H1 (cell line): Measurements from ENCODE around the gene PTS. TPM values are rescaled to one million over a fixed set of nuclear protein-coding genes. Genes with fewer than 3 reads are reported as not detected.

Source experiments
- CTCF ChIA-PET: fragments of 300-600 bp; sonication (Branson Sonifier 250); formaldehyde crosslinking; loops from one replicate; lab custom pipeline; 2021; ENCODE audit not compliant: partially characterized antibody; lab: Charles Lee
- POLR2A ChIA-PET: fragments of 300-600 bp; sonication (Branson Sonifier 250); formaldehyde crosslinking; loops from one replicate; lab custom pipeline; 2021; ENCODE audit warnings: inconsistent platforms; ENCODE audit not compliant: partially characterized antibody; lab: Charles Lee
- DNase-seq, 2 experiments: peaks; one replicate each; pipeline versions ENCODE4 v3.0.0 to v3.0.0-alpha.2; 2010 to 2022; ENCODE audit warnings: low spot score in 2 of 2, low read depth in 1 of 2, mixed read lengths in 1 of 2
- FAIRE-seq: peaks from 2 replicates; lab custom pipeline; 2011; peaks lifted over from hg19 to GRCh38; lab: Jason Lieb, UNC
- H2AFZ ChIP-seq: 2 replicates; pipeline ENCODE4 v1.8.1; 2012; ENCODE audit warnings: low read length, inconsistent platforms
- H2AK5ac ChIP-seq: 2 replicates; pipeline ENCODE4 v1.6.1; 2013; ENCODE audit warnings: low read depth, low read length
- H2BK120ac ChIP-seq: replicated peaks from 2 replicates; pipeline ENCODE3; 2013; ENCODE audit warnings: low read depth, low read length, inconsistent platforms
- H2BK12ac ChIP-seq: 2 replicates; pipeline ENCODE4 v1.6.1; 2013; ENCODE audit warnings: low read depth, low read length
- H2BK15ac ChIP-seq: 2 replicates; pipeline ENCODE4 v1.6.1; 2013; ENCODE audit warnings: low read length
- H2BK20ac ChIP-seq: 2 replicates; pipeline ENCODE4 v1.6.1; 2013; ENCODE audit warnings: low read length
- H2BK5ac ChIP-seq: 2 replicates; pipeline ENCODE4 v1.6.1; 2013; ENCODE audit warnings: low read depth, low read length
- H3K14ac ChIP-seq: 2 replicates; pipeline ENCODE4 v1.6.1; 2013; ENCODE audit warnings: inconsistent platforms; ENCODE audit not compliant: insufficient read length
- H3K18ac ChIP-seq: 2 replicates; pipeline ENCODE4 v1.6.1; 2013; ENCODE audit warnings: low read length; ENCODE audit errors: extremely low read depth
- H3K23ac ChIP-seq: 2 replicates; pipeline ENCODE4 v1.6.1; 2013; ENCODE audit warnings: inconsistent platforms; ENCODE audit not compliant: insufficient read length
- H3K23me2 ChIP-seq: 2 replicates; pipeline ENCODE4 v1.6.1; 2013; ENCODE audit warnings: low read depth, low read length
- H3K27ac ChIP-seq: 2 replicates; pipeline ENCODE4 v1.6.1; 2011; ENCODE audit warnings: low read depth, low read length, inconsistent platforms
- H3K27me3 ChIP-seq, 4 experiments: replicated peaks in 1 of 4; 1 replicate in 1 of 4; 2 replicates in 3 of 4; pipeline versions ENCODE4 v1.6.1 to v1.8.1; 2011 to 2013; ENCODE audit warnings: low read length in 3 of 4, mild to moderate bottlenecking in 3 of 4, inconsistent platforms in 2 of 4, mixed read lengths in 2 of 4, moderate library complexity in 1 of 4; ENCODE audit not compliant: control insufficient read depth in 3 of 4, insufficient read depth in 3 of 4; ENCODE audit errors: extremely low read depth in 1 of 4
- H3K36me3 ChIP-seq, 4 experiments: 2 replicates each; pipeline versions ENCODE4 v1.6.1 to v1.8.1; 2011 to 2013; ENCODE audit warnings: mild to moderate bottlenecking in 4 of 4, low read length in 3 of 4, moderate library complexity in 2 of 4, control low read depth in 1 of 4, inconsistent platforms in 1 of 4; ENCODE audit not compliant: insufficient read depth in 4 of 4, control insufficient read depth in 2 of 4
- H3K4ac ChIP-seq: replicated peaks from 2 replicates; pipeline ENCODE3; 2013; ENCODE audit warnings: low read length, low read depth, mixed read lengths, inconsistent platforms; ENCODE audit not compliant: insufficient read length
- H3K4me1 ChIP-seq, 4 experiments: replicated peaks in 1 of 4; 1 replicate in 1 of 4; 2 replicates in 3 of 4; pipeline versions ENCODE4 v1.6.1 to v1.8.1; 2011 to 2013; ENCODE audit warnings: low read length in 3 of 4, inconsistent platforms in 2 of 4, mixed read lengths in 1 of 4; ENCODE audit not compliant: insufficient read depth in 4 of 4, control insufficient read depth in 3 of 4
- H3K4me2 ChIP-seq, 2 experiments: 2 replicates each; pipeline versions ENCODE4 v1.6.1 to v1.8.1; 2011 to 2013; ENCODE audit warnings: low read depth in 2 of 2, low read length in 2 of 2, control low read depth in 1 of 2, inconsistent platforms in 1 of 2, mild to moderate bottlenecking in 1 of 2; ENCODE audit not compliant: insufficient read depth in 1 of 2
- H3K4me3 ChIP-seq, 4 experiments: fragments of 200-600, 300-600 bp in 1 of 4; sonication (generic), shearing (Covaris generic), sonication (Bioruptor Twin) in 1 of 4; 2 replicates each; pipeline versions ENCODE4 v1.5.1 to v1.8.1; 2011 to 2016; ENCODE audit warnings: low read length in 4 of 4, low read depth in 3 of 4, control low read depth in 2 of 4, inconsistent platforms in 2 of 4, mild to moderate bottlenecking in 2 of 4, mixed read lengths in 1 of 4, moderate library complexity in 1 of 4; ENCODE audit not compliant: insufficient read depth in 2 of 4; ENCODE audit errors: extremely low read depth in 1 of 4
- H3K56ac ChIP-seq: replicated peaks from 2 replicates; pipeline ENCODE3; 2013; ENCODE audit warnings: low read depth, mild to moderate bottlenecking, mixed read lengths, low read length, inconsistent platforms; ENCODE audit not compliant: insufficient read length
- H3K79me1 ChIP-seq: 2 replicates; pipeline ENCODE4 v1.6.1; 2013; ENCODE audit warnings: low read depth, low read length, control low read depth
- H3K79me2 ChIP-seq, 2 experiments: 2 replicates each; pipeline versions ENCODE4 v1.6.1 to v1.8.1; 2012 to 2013; ENCODE audit warnings: low read length in 2 of 2, mild to moderate bottlenecking in 2 of 2, inconsistent platforms in 1 of 2; ENCODE audit not compliant: insufficient read depth in 2 of 2, control insufficient read depth in 1 of 2
- H3K9ac ChIP-seq, 4 experiments: replicated peaks in 1 of 4; 1 replicate in 1 of 4; 2 replicates in 3 of 4; pipeline versions ENCODE4 v1.6.1 to v1.8.1; 2011 to 2013; ENCODE audit warnings: low read depth in 3 of 4, low read length in 3 of 4, control low read depth in 2 of 4, mild to moderate bottlenecking in 2 of 4, moderate library complexity in 2 of 4, inconsistent platforms in 1 of 4; ENCODE audit errors: extremely low read depth in 1 of 4
- H3K9me3 ChIP-seq, 2 experiments: 2 replicates each; pipeline versions ENCODE4 v1.6.1 to v1.8.1; 2012 to 2013; ENCODE audit warnings: mild to moderate bottlenecking in 2 of 2, moderate library complexity in 2 of 2, control low read depth in 1 of 2, inconsistent platforms in 1 of 2, low read depth in 1 of 2, low read length in 1 of 2, mixed read lengths in 1 of 2; ENCODE audit not compliant: insufficient read depth in 2 of 2
- H4K20me1 ChIP-seq, 2 experiments: replicated peaks in 1 of 2; 2 replicates each; pipeline versions ENCODE3 to v1.8.1; 2011 to 2013; ENCODE audit warnings: inconsistent platforms in 2 of 2, low read length in 2 of 2, mild to moderate bottlenecking in 1 of 2; ENCODE audit not compliant: insufficient read depth in 2 of 2, control insufficient read depth in 1 of 2
- H4K5ac ChIP-seq: 2 replicates; pipeline ENCODE4 v1.6.1; 2013; ENCODE audit warnings: low read length, low read depth, mixed read lengths, inconsistent platforms; ENCODE audit not compliant: insufficient read length
- H4K8ac ChIP-seq: 2 replicates; pipeline ENCODE4 v1.8.0; 2013; ENCODE audit warnings: mild to moderate bottlenecking, moderate library complexity, low read length, inconsistent platforms; ENCODE audit not compliant: insufficient read depth; ENCODE audit errors: extremely low read depth
- H4K91ac ChIP-seq: replicated peaks from 2 replicates; pipeline ENCODE3; 2013; ENCODE audit warnings: low read length, mixed read lengths, inconsistent platforms; ENCODE audit not compliant: insufficient read length
- GTF2F1 ChIP-seq: IDR thresholded peaks from 2 replicates; pipeline ENCODE4 v1.6.1; 2012; ENCODE audit warnings: low read depth, low read length, improper control_type of control experiment, borderline replicate concordance
- KDM1A ChIP-seq: fragments of 200-600, 300-600 bp; sonication (generic); IDR thresholded peaks from 2 replicates; pipeline ENCODE4 v1.7.1; 2016; ENCODE audit warnings: mild to moderate bottlenecking, low read length, borderline replicate concordance
- MAFK ChIP-seq: IDR thresholded peaks from 2 replicates; pipeline ENCODE4 v1.6.1; 2012; ENCODE audit warnings: low read depth, mild to moderate bottlenecking, improper control_type of control experiment, low read length
- RAD21 ChIP-seq, 2 experiments: IDR thresholded peaks in 1 of 2; conservative IDR thresholded peaks in 1 of 2; 2 replicates each; pipeline ENCODE4 v1.6.1; 2011; ENCODE audit warnings: low read depth in 2 of 2, low read length in 2 of 2, improper control_type of control experiment in 1 of 2, inconsistent platforms in 1 of 2, mild to moderate bottlenecking in 1 of 2, moderate library complexity in 1 of 2
- WGBS, 2 experiments: shearing (Covaris generic) in 1 of 2; methylation state at CpG; one replicate each; pipeline versions ENCODE4 v1.1.6 to v1.1.7; 2013 to 2015; ENCODE audit warnings: low lambda C conversion rate in 2 of 2, mixed read lengths in 2 of 2, inconsistent platforms in 1 of 2, low coverage in 1 of 2, missing lambda C conversion rate in 1 of 2; ENCODE audit not compliant: insufficient replicate concordance in 2 of 2, insufficient coverage in 1 of 2, insufficient read length in 1 of 2; ENCODE audit errors: extremely low coverage in 1 of 2, missing lambda C conversion rate in 1 of 2; 5-methylcytosine and 5-hydroxymethylcytosine counted together
- polyA plus RNA-seq, 7 experiments: library from polyadenylated mRNA; depleted of rRNA in 3 of 7; stranded (reverse) in 5 of 7; unstranded in 2 of 7; fragments of >200 nt in 5 of 7; fragments of 200-250 nt in 2 of 7; gene quantifications; 1 replicate in 5 of 7; 2 replicates in 1 of 7; 4 replicates in 1 of 7; pipeline versions ENCODE4 v1.2.1 to v1.2.3, GENCODE V29; 2011 to 2013; ENCODE audit warnings: missing spikeins in 2 of 7, mixed read lengths in 2 of 7
- total RNA-seq: library from RNA; stranded (reverse); fragmentation: NEBNext Ultra II Directional; extraction: Animal tissue kit (Norgen Biotek cat#: 25700); gene quantifications from 2 replicates; pipeline ENCODE4 v1.2.1, GENCODE V29; 2021
- TF ChIP-seq, protein P1 (sequence below): IDR thresholded peaks from 2 replicates; pipeline ENCODE4 v1.6.1; 2011; ENCODE audit warnings: low read depth, mild to moderate bottlenecking, low read length; ENCODE audit not compliant: insufficient read depth

The PTS gene
- total and polyA plus RNA-seq, 2 of the 8 experiments (the other 6 are each of a cell fraction or from before 2014, with no cell fraction given) = 18.3 to 25.9 TPM

DNA sequence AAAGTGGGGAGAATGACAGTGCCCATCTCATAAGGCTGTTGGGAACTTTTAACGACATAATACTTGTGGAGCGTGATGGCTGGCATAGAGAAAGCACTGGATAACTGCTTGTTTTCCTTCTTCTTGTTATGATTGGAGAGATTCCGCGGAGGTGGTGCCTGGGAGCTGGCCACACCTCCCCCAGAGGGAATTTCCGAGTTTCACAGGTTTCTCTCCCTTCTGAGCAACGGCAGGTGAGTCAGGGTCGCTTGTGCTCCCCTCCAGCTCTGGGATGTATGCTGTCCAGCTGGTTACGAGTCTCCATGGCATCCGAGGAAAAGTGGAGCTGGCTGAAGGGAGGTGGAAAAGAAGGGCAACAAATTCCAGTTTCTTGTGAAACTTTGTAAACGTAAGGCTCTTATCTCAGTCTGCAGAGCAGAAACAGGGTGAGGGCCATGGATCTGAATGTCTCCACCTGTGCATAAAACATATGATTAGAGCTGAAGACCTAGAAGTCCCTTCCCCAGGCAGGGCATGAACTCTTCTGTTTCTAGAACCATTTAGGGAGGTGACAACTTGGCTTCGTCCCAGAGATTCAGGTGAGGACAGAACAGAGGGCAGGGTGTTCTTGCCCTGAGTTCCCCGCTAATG, 44.4 kb downstream of the PTS start:
- CTCF ChIA-PET = interaction anchor here (1.0 to 2.8 kb wide), 4 partner anchors 10 to 51 kb away, joined by 4 to 26 read pairs (median 5); no protein-coding TSS in a partner anchor
- no peak for DNase-seq
- no peak for TF ChIP-seq KDM1A
- no peak for TF ChIP-seq MAFK
- TF ChIP-seq, protein P1, sequence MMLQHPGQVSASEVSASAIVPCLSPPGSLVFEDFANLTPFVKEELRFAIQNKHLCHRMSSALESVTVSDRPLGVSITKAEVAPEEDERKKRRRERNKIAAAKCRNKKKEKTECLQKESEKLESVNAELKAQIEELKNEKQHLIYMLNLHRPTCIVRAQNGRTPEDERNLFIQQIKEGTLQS = no peak
- TF ChIP-seq GTF2F1 = no peak
- no peak for TF ChIP-seq RAD21 (IDR thresholded peaks at IDR 0.05 in 1 of 2, conservative IDR thresholded peaks at IDR 0.05 in 1 of 2; ENCODE audit: low read depth in 2 of 2, low read length in 2 of 2)

More for the DNA sequence above, 44.4 kb downstream of the PTS start:
- Histone ChIP-seq H3K23me2 (no peaks in the 10 kb centered on the region; the same call in 1 of the 2 replicates), H3K4me1 (no peaks in the 10 kb centered on the region; a peak in 1 of 7 replicates), H4K8ac (peak overlapping the region; percentile 46; the same call in 1 of the 2 replicates), H2AK5ac (no peak overlapping the region), H2BK15ac (no peak overlapping the region), H2BK12ac (no peak overlapping the region), H3K18ac (no peak overlapping the region; the same call in 1 of the 2 replicates), H3K23ac (no peak overlapping the region), H2BK120ac (no peak overlapping the region), H4K91ac (no peak overlapping the region), H3K56ac (no peak overlapping the region), H3K14ac (no peak overlapping the region), H2BK20ac (no peak overlapping the region), H3K4ac (no peak overlapping the region), H3K36me3 (no peaks in the 10 kb centered on the region), H3K9me3 (no peaks in the 10 kb centered on the region), H3K4me3 (no peak overlapping the region), H3K79me2 (no peaks in the 10 kb centered on the region), H2AFZ (peak overlapping the region; percentile 98; the same call in 1 of the 2 replicates), H2BK5ac (no peak overlapping the region), H3K27me3 (no peaks in the 10 kb centered on the region), H3K79me1 (no peaks in the 10 kb centered on the region), H3K9ac (no peak overlapping the region), H3K4me2 (no peak overlapping the region), H4K20me1 (no peaks in the 10 kb centered on the region), H4K5ac (no peak overlapping the region), H3K27ac (no peak overlapping the region)
- POLR2A ChIA-PET = interaction anchor here (0.7 to 1.3 kb wide), 3 partner anchors 8 to 19 kb away, joined by 3 read pairs; no protein-coding TSS in a partner anchor
- WGBS, 2 experiments = 65% methylated on average over 12 of the region's 12 CpGs; no CpG with 5 or more reads in 1 of the 2 experiments
- FAIRE-seq = no peak
